H9 (cell line): ENCODE measurements around the gene TMPRSS12. TPM values are rescaled to one million over a fixed set of nuclear protein-coding genes. Genes with fewer than 3 reads are reported as not detected.

Source experiments
- DNase-seq: peaks from one replicate; pipeline ENCODE4 v3.0.0-alpha.2; 2017
- H2AFZ ChIP-seq: one replicate; pipeline ENCODE4 v1.6.1; 2013; ENCODE audit warnings: mild to moderate bottlenecking, low read length, control low read depth, moderate library complexity
- H2AK5ac ChIP-seq: 2 replicates; pipeline ENCODE4 v1.6.1; 2013; ENCODE audit warnings: low read length, control low read depth, mixed read lengths; ENCODE audit not compliant: insufficient read length
- H2BK120ac ChIP-seq: one replicate; pipeline ENCODE4 v1.6.1; 2013; ENCODE audit warnings: low read depth, mild to moderate bottlenecking, low read length, control low read depth, inconsistent platforms; ENCODE audit not compliant: poor library complexity, severe bottlenecking
- H2BK12ac ChIP-seq: 2 replicates; pipeline ENCODE4 v1.6.1; 2013; ENCODE audit warnings: low read length, control low read depth, mixed read lengths, low read depth; ENCODE audit not compliant: insufficient read length
- H2BK15ac ChIP-seq: 2 replicates; pipeline ENCODE4 v1.6.1; 2013; ENCODE audit warnings: low read depth, low read length, control low read depth
- H2BK20ac ChIP-seq: one replicate; pipeline ENCODE4 v1.6.1; 2013; ENCODE audit warnings: low read depth, mild to moderate bottlenecking, low read length, control low read depth, inconsistent platforms; ENCODE audit not compliant: poor library complexity, severe bottlenecking
- H2BK5ac ChIP-seq: 2 replicates; pipeline ENCODE4 v1.6.1; 2013; ENCODE audit warnings: low read length, control low read depth, mixed read lengths; ENCODE audit not compliant: insufficient read length
- H3K14ac ChIP-seq: 2 replicates; pipeline ENCODE4 v1.6.1; 2013; ENCODE audit warnings: low read length, control low read depth; ENCODE audit not compliant: insufficient read depth
- H3K18ac ChIP-seq: 2 replicates; pipeline ENCODE4 v1.6.1; 2013; ENCODE audit warnings: low read depth, mild to moderate bottlenecking, mixed read lengths, low read length, control low read depth; ENCODE audit not compliant: insufficient read length
- H3K23ac ChIP-seq: 2 replicates; pipeline ENCODE4 v1.6.1; 2013; ENCODE audit warnings: low read length, control low read depth, mixed read lengths, low read depth; ENCODE audit not compliant: insufficient read length
- H3K23me2 ChIP-seq: 2 replicates; pipeline ENCODE4 v1.6.1; 2013; ENCODE audit warnings: low read depth, mild to moderate bottlenecking, mixed read lengths, low read length, control low read depth; ENCODE audit not compliant: insufficient read length, poor library complexity, severe bottlenecking
- H3K27ac ChIP-seq: 2 replicates; pipeline ENCODE4 v1.5.1; 2013; ENCODE audit warnings: low read length, control low read depth, mixed read lengths, low read depth; ENCODE audit not compliant: insufficient read length
- H3K27me3 ChIP-seq: 2 replicates; pipeline ENCODE4 v1.6.1; 2013; ENCODE audit warnings: low read length, control low read depth, inconsistent platforms; ENCODE audit not compliant: insufficient read depth
- H3K4ac ChIP-seq: 2 replicates; pipeline ENCODE4 v1.6.1; 2013; ENCODE audit warnings: low read depth, mild to moderate bottlenecking, control low read depth, inconsistent platforms, low read length, moderate library complexity
- H3K4me1 ChIP-seq: 2 replicates; pipeline ENCODE4 v1.6.1; 2013; ENCODE audit warnings: low read length, control low read depth, inconsistent platforms; ENCODE audit not compliant: insufficient read depth
- H3K4me2 ChIP-seq: 2 replicates; pipeline ENCODE4 v1.6.1; 2013; ENCODE audit warnings: low read length, control low read depth, mixed read lengths; ENCODE audit not compliant: insufficient read length, insufficient read depth
- H3K56ac ChIP-seq: 2 replicates; pipeline ENCODE4 v1.6.1; 2013; ENCODE audit warnings: low read depth, mild to moderate bottlenecking, mixed read lengths, low read length, control low read depth; ENCODE audit not compliant: insufficient read length
- H3K79me1 ChIP-seq: 2 replicates; pipeline ENCODE4 v1.6.1; 2013; ENCODE audit warnings: low read depth, mild to moderate bottlenecking, moderate library complexity, low read length, control low read depth, inconsistent platforms; ENCODE audit not compliant: insufficient read depth, poor library complexity, severe bottlenecking
- H3K79me2 ChIP-seq: 2 replicates; pipeline ENCODE4 v1.6.1; 2013; ENCODE audit warnings: low read length, control low read depth, inconsistent platforms; ENCODE audit not compliant: insufficient read depth
- H3K9ac ChIP-seq: 2 replicates; pipeline ENCODE4 v1.6.1; 2013; ENCODE audit warnings: low read length, control low read depth, mixed read lengths; ENCODE audit not compliant: insufficient read length; ENCODE audit errors: extremely low read depth
- H3K9me3 ChIP-seq: one replicate; pipeline ENCODE4 v1.6.1; 2013; ENCODE audit warnings: low read depth, low read length, inconsistent platforms; ENCODE audit not compliant: control insufficient read depth
- H3T11ph ChIP-seq: one replicate; pipeline ENCODE4 v1.6.1; 2013; ENCODE audit warnings: mild to moderate bottlenecking, low read length, control low read depth, inconsistent platforms
- H4K20me1 ChIP-seq: one replicate; pipeline ENCODE4 v1.6.1; 2013; ENCODE audit not compliant: control insufficient read depth, insufficient read length, insufficient read depth
- H4K5ac ChIP-seq: 2 replicates; pipeline ENCODE4 v1.6.1; 2013; ENCODE audit warnings: low read depth, mild to moderate bottlenecking, mixed read lengths, low read length, control low read depth; ENCODE audit not compliant: insufficient read length
- H4K8ac ChIP-seq: replicated peaks from 2 replicates; pipeline ENCODE4 v1.6.1; 2013; ENCODE audit warnings: low read length, control low read depth, mixed read lengths, low read depth; ENCODE audit not compliant: insufficient read length
- H4K91ac ChIP-seq: 2 replicates; pipeline ENCODE4 v1.6.1; 2013; ENCODE audit warnings: low read depth, mild to moderate bottlenecking, moderate library complexity, mixed read lengths, low read length, control low read depth; ENCODE audit not compliant: insufficient read length
- H3K27ac Mint-ChIP-seq, 3 experiments: 2 replicates in 2 of 3; 3 replicates in 1 of 3; pipeline ENCODE4 v1.8.0; 2020 to 2021; ENCODE audit warnings: mixed read lengths in 3 of 3, mild to moderate bottlenecking in 1 of 3, moderate library complexity in 1 of 3
- H3K27me3 Mint-ChIP-seq: 2 replicates; pipeline ENCODE4 v1.8.0; 2021; ENCODE audit warnings: low read depth, mild to moderate bottlenecking, moderate library complexity, mixed read lengths
- H3K36me3 Mint-ChIP-seq, 3 experiments: 2 replicates in 2 of 3; 3 replicates in 1 of 3; pipeline ENCODE4 v1.8.0; 2020 to 2021; ENCODE audit warnings: low read depth in 3 of 3, mixed read lengths in 3 of 3; ENCODE audit not compliant: insufficient read depth in 1 of 3
- H3K4me1 Mint-ChIP-seq, 2 experiments: 2 replicates each; pipeline ENCODE4 v1.8.0; 2020; ENCODE audit warnings: mixed read lengths in 2 of 2
- H3K4me3 Mint-ChIP-seq, 2 experiments: 2 replicates in 1 of 2; 3 replicates in 1 of 2; pipeline ENCODE4 v1.8.0; 2020 to 2021; ENCODE audit warnings: mild to moderate bottlenecking in 2 of 2, mixed read lengths in 2 of 2, moderate library complexity in 1 of 2
- H3K9me3 Mint-ChIP-seq, 2 experiments: 2 replicates in 1 of 2; 3 replicates in 1 of 2; pipeline ENCODE4 v1.8.0; 2020; ENCODE audit warnings: mild to moderate bottlenecking in 2 of 2, mixed read lengths in 2 of 2, moderate library complexity in 1 of 2
- WGBS: extraction: QIAGEN DNeasy Blood & Tissue Kit; methylation state at CpG from one replicate; pipeline ENCODE4 v1.1.7; 2013; ENCODE audit warnings: missing lambda C conversion rate, low lambda C conversion rate, mixed read lengths; ENCODE audit not compliant: insufficient read length; ENCODE audit errors: extremely low coverage; 5-methylcytosine and 5-hydroxymethylcytosine counted together
- total RNA-seq: library from RNA; stranded (reverse); gene quantifications from 2 replicates; pipeline ENCODE4 v1.2.1, GENCODE V29; 2021
- TF ChIP-seq, protein P1 (sequence below): fragments of 200-600 bp; sonication (generic); conservative IDR thresholded peaks from 3 replicates; pipeline ENCODE4 v1.8.0; 2021; ENCODE audit warnings: antibody characterized with exemption, mild to moderate bottlenecking

The TMPRSS12 gene
- total RNA-seq, 1 experiment from 2014 or later: not detected

DNA sequence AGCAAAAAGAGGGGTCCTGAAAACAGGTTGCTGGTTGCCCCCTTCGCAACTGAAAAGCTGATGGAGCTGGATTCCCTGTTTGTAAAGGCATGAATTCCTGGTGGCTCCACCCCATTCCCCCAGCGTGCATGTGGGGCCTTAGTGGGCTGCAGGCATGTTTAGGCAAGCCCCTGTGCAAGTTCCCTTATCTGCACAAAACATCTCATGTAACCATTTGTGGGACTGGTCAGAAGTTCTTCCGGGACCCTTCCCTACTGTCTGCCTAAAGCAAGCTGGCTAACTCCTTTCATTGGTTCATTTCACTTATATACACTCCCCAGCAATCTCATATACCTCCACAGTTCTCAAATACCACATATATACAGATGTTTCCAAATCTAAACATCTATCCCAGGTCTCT, 85.7 kb downstream of the TMPRSS12 start:
- H3K79me2 ChIP-seq: no peaks in the 10 kb centered on the region; the same call in 1 of the 2 replicates
- H4K5ac ChIP-seq: no peak overlapping the region
- H3K4me1 Mint-ChIP-seq: peaks cover 32 to 55% of the 10 kb centered on the region in 2 experiments
- no peaks in the 10 kb centered on the region for H3K27me3 Mint-ChIP-seq
- H3T11ph ChIP-seq: no peak overlapping the region
- no peak overlapping the region for H3K4ac ChIP-seq
- H3K9ac ChIP-seq: no peak overlapping the region
- H4K91ac ChIP-seq: no peak overlapping the region
- H2BK15ac ChIP-seq: no peak overlapping the region
- peak overlapping the region in 2 of 3 experiments; percentile 4 to 31; a peak in 3 of 7 replicates for H3K27ac Mint-ChIP-seq
- no peak overlapping the region for H2BK20ac ChIP-seq
- H3K27me3 ChIP-seq: no peaks in the 10 kb centered on the region
- H3K9me3 Mint-ChIP-seq: no peaks in the 10 kb centered on the region
- H3K9me3 ChIP-seq: no peaks in the 10 kb centered on the region
- no peak overlapping the region for H3K4me2 ChIP-seq
- no peak overlapping the region for H3K56ac ChIP-seq
- peaks cover 0 to 8% (median 8%) of the 10 kb centered on the region in 3 experiments; a peak in 5 of 7 replicates for H3K36me3 Mint-ChIP-seq
- H3K4me1 ChIP-seq: no peaks in the 10 kb centered on the region; the same call in 1 of the 2 replicates
- H2BK120ac ChIP-seq: no peak overlapping the region
- TF ChIP-seq, protein P1, sequence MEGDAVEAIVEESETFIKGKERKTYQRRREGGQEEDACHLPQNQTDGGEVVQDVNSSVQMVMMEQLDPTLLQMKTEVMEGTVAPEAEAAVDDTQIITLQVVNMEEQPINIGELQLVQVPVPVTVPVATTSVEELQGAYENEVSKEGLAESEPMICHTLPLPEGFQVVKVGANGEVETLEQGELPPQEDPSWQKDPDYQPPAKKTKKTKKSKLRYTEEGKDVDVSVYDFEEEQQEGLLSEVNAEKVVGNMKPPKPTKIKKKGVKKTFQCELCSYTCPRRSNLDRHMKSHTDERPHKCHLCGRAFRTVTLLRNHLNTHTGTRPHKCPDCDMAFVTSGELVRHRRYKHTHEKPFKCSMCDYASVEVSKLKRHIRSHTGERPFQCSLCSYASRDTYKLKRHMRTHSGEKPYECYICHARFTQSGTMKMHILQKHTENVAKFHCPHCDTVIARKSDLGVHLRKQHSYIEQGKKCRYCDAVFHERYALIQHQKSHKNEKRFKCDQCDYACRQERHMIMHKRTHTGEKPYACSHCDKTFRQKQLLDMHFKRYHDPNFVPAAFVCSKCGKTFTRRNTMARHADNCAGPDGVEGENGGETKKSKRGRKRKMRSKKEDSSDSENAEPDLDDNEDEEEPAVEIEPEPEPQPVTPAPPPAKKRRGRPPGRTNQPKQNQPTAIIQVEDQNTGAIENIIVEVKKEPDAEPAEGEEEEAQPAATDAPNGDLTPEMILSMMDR: no peak
- H4K20me1 ChIP-seq: no peaks in the 10 kb centered on the region
- H3K18ac ChIP-seq: no peak overlapping the region
- no peak overlapping the region for H2BK5ac ChIP-seq
- DNase-seq: no peak
- no peak overlapping the region for H2BK12ac ChIP-seq
- WGBS: no CpG with 5 or more reads among the region's 3 CpGs
- no peak overlapping the region for H2AFZ ChIP-seq
- no peak overlapping the region for H3K27ac ChIP-seq
- no peaks in the 10 kb centered on the region for H3K79me1 ChIP-seq
- no peak overlapping the region for H3K14ac ChIP-seq
- no peak overlapping the region for H4K8ac ChIP-seq
- no peak overlapping the region for H3K23ac ChIP-seq
- no peak overlapping the region for H2AK5ac ChIP-seq
- peaks cover 6% of the 10 kb centered on the region for H3K23me2 ChIP-seq
- no peak overlapping the region for H3K4me3 Mint-ChIP-seq
